Uterus (tissue), 4 donors: Measurements from ENCODE around the gene CBARP. TPM values are rescaled to one million over a fixed set of nuclear protein-coding genes. Genes with fewer than 3 reads are reported as not detected.

Experiments used
- DNase-seq, 2 donors: peaks; one replicate each; pipeline ENCODE4 v3.0.0-alpha.2; 2019 to 2020
- H3K27ac ChIP-seq, 2 donors: fragments of 200-600 bp; sonication (generic); 1 replicate in 1 of 2; 2 replicates in 1 of 2; pipeline ENCODE4 v1.5.1; 2016 to 2018
- H3K27me3 ChIP-seq, 2 donors: fragments of 200-600 bp; sonication (generic); one replicate each; pipeline ENCODE4 v1.5.1; 2018 to 2019; ENCODE audit warnings: control low read depth in 1 of 2
- H3K36me3 ChIP-seq, 2 donors: fragments of 200-600 bp; sonication (generic); one replicate each; pipeline ENCODE4 v1.5.1; 2019; ENCODE audit warnings: control low read depth in 1 of 2
- H3K4me1 ChIP-seq, 2 donors: fragments of 200-600 bp; sonication (generic); one replicate each; pipeline ENCODE4 v1.5.1; 2018 to 2019; ENCODE audit warnings: control low read depth in 1 of 2
- H3K4me3 ChIP-seq, 2 donors: fragments of 200-600 bp; sonication (generic); 1 replicate in 1 of 2; 2 replicates in 1 of 2; pipeline ENCODE4 v1.5.1; 2018 to 2019; ENCODE audit warnings: mild to moderate bottlenecking in 1 of 2
- H3K9me3 ChIP-seq, 2 donors: fragments of 200-600 bp; sonication (generic); one replicate each; pipeline ENCODE4 v1.5.1; 2019; ENCODE audit warnings: control low read depth in 1 of 2
- CTCF ChIP-seq, 4 experiments: fragments of 200-600 bp in 2 of 4; fragments of 450-650 bp in 2 of 4; sonication (generic) in 2 of 4; IDR thresholded peaks; one replicate each; pipeline ENCODE4 v1.5.1; 2016 to 2019; ENCODE audit warnings: antibody characterized with exemption in 4 of 4, mild to moderate bottlenecking in 2 of 4, moderate library complexity in 1 of 4
- POLR2A ChIP-seq, 2 donors: fragments of 450-650 bp; IDR thresholded peaks; one replicate each; pipeline ENCODE4 v1.6.1; 2016; ENCODE audit warnings: antibody characterized with exemption in 2 of 2, mild to moderate bottlenecking in 1 of 2, moderate library complexity in 1 of 2
- intact Hi-C: fragments of 100-400 bp; cut with DNase I; formaldehyde crosslinking; loops from one replicate; pipeline ENCODE4 v1.15.1; 2023; ENCODE audit warnings: low total_unique reads
- total RNA-seq, 4 donors: library from RNA; depleted of rRNA in 3 of 4; stranded (reverse); fragments of >200 nt in 3 of 4; gene quantifications; one replicate each; pipeline versions ENCODE4 v1.1.0 to v1.2.4, GENCODE V29; 2014 to 2023
- donor health status: DM: yes; HTN: yes; CAD: no.

Gene CBARP
- total RNA-seq, 4 donors from 2014 or later, result 0.26 to 1.5 (median 1.0) TPM; not detected in 1

- intact Hi-C loops, result no loop called here
- Histone ChIP-seq H3K27ac (peak overlapping the region; percentile 93 to 97), H3K36me3 (no peaks in the 10 kb centered on the region), H3K4me1 (peaks cover 0 to 21% of the 10 kb centered on the region in 2 donors), H3K27me3 (peaks cover 0 to 8% of the 10 kb centered on the region in 2 donors), H3K4me3 (peak overlapping the region in 1 of 2 donors; percentile 26), H3K9me3 (no peaks in the 10 kb centered on the region)
- peak in 1 of 2 donors; percentile 37 for DNase-seq
- TF ChIP-seq CTCF (IDR thresholded peaks at IDR 0.05), result no peak
- TF ChIP-seq POLR2A (IDR thresholded peaks at IDR 0.05), result no peak
Measured at GRCh38 chr19:1238369-1239303, 831 bp upstream of the CBARP start.

- peak in 1 of 2 donors; percentile 61 for DNase-seq
- H3K4me1 ChIP-seq, result peaks cover 0 to 17% of the 10 kb centered on the region in 2 donors
- TF ChIP-seq POLR2A (IDR thresholded peaks at IDR 0.05) (no peak), CTCF (IDR thresholded peaks at IDR 0.05) (no peak)
- no peaks in the 10 kb centered on the region for H3K9me3 ChIP-seq
- H3K27me3 ChIP-seq, result peaks cover 0 to 8% of the 10 kb centered on the region in 2 donors
- intact Hi-C loops, result no loop called here
- peak overlapping the region; percentile 39 to 49 for H3K4me3 ChIP-seq
- H3K27ac ChIP-seq, result peak overlapping the region in 1 of 2 donors; percentile 97
- H3K36me3 ChIP-seq, result no peaks in the 10 kb centered on the region
Measured at GRCh38 chr19:1237027-1237659, 662 bp downstream of the CBARP start.

- Histone ChIP-seq H3K4me1 (peaks cover 0 to 16% of the 10 kb centered on the region in 2 donors), H3K27me3 (peaks cover 0 to 8% of the 10 kb centered on the region in 2 donors), H3K9me3 (no peaks in the 10 kb centered on the region), H3K4me3 (peak overlapping the region in 1 of 2 donors; percentile 49), H3K27ac (no peak overlapping the region), H3K36me3 (no peaks in the 10 kb centered on the region)
- DNase-seq, result no peak
- TF ChIP-seq POLR2A (IDR thresholded peaks at IDR 0.05) (no peak), CTCF (IDR thresholded peaks at IDR 0.05) (no peak)
- intact Hi-C loops, result no loop called here
Measured at GRCh38 chr19:1236576-1236975, 1.2 kb downstream of the CBARP start.

- H3K4me1 ChIP-seq, result peaks cover 0 to 16% of the 10 kb centered on the region in 2 donors
- no peaks in the 10 kb centered on the region for H3K9me3 ChIP-seq
- no peak overlapping the region for H3K27ac ChIP-seq
- H3K27me3 ChIP-seq, result peaks cover 0 to 8% of the 10 kb centered on the region in 2 donors
- H3K4me3 ChIP-seq, result no peak overlapping the region
- H3K36me3 ChIP-seq, result no peaks in the 10 kb centered on the region
- intact Hi-C loops, result no loop called here
- no peak for TF ChIP-seq POLR2A (IDR thresholded peaks at IDR 0.05)
- TF ChIP-seq CTCF (IDR thresholded peaks at IDR 0.05), result no peak
- DNase-seq, result no peak
Measured at GRCh38 chr19:1235625-1236538, 1.9 kb downstream of the CBARP start.
